WTC11 (cell line): Measurements from ENCODE around the gene CBFB. TPM values are rescaled to one million over a fixed set of nuclear protein-coding genes. Genes with fewer than 3 reads are reported as not detected.
A peak's percentile ranks its signal among the peaks of the same experiment; 100 is the strongest.

ENCODE experiments used
- ATAC-seq: fragments of 200-7000 bp; cut with Tn5 transposase; 2 replicates; pipeline ENCODE4 v1.10.0; 2021; ENCODE audit warnings: mild to moderate bottlenecking, moderate library complexity
- CTCF ChIA-PET: fragments of 300-600 bp; sonication (Branson Sonifier 250); formaldehyde crosslinking; loops from one replicate; lab custom pipeline; 2021; ENCODE audit warnings: antibody characterized with exemption; lab: Charles Lee
- POLR2A ChIA-PET: fragments of 350-600 bp; sonication (Branson Sonifier 250); formaldehyde crosslinking; loops from one replicate; lab custom pipeline; 2021; ENCODE audit warnings: antibody characterized with exemption; lab: Charles Lee
- DNase-seq: peaks from one replicate; pipeline ENCODE4 v3.0.0; 2021; ENCODE audit warnings: low spot score
- H3K27ac Mint-ChIP-seq: 2 replicates; pipeline ENCODE4 v1.8.0; 2021; ENCODE audit warnings: mixed read lengths
- H3K27me3 Mint-ChIP-seq: 2 replicates; pipeline ENCODE4 v1.8.0; 2021; ENCODE audit warnings: low read depth, mild to moderate bottlenecking, moderate library complexity, mixed read lengths
- H3K36me3 Mint-ChIP-seq: 2 replicates; pipeline ENCODE4 v1.8.0; 2021; ENCODE audit warnings: mixed read lengths
- H3K4me1 Mint-ChIP-seq: 2 replicates; pipeline ENCODE4 v1.8.0; 2022; ENCODE audit warnings: mixed read lengths
- H3K4me3 Mint-ChIP-seq: 2 replicates; pipeline ENCODE4 v1.8.0; 2021; ENCODE audit warnings: mild to moderate bottlenecking, moderate library complexity, mixed read lengths
- H3K9me3 Mint-ChIP-seq: 2 replicates; pipeline ENCODE4 v1.8.0; 2021; ENCODE audit warnings: mixed read lengths
- ATF2 ChIP-seq: sonication (generic); formaldehyde crosslinking; IDR thresholded peaks from 2 replicates; pipeline ENCODE4 v1.8.1; 2022; ENCODE audit warnings: low read depth, missing genetic modification reagents, borderline replicate concordance
- ERG ChIP-seq: fragments of 250-450 bp; sonication (Bioruptor Pico); IDR thresholded peaks from 2 replicates; pipeline ENCODE4 v1.8.0; 2021; ENCODE audit warnings: mild to moderate bottlenecking
- ESRRA ChIP-seq: sonication (generic); formaldehyde crosslinking; IDR thresholded peaks from 2 replicates; pipeline ENCODE4 v1.8.1; 2022; ENCODE audit warnings: mild to moderate bottlenecking, missing genetic modification reagents, borderline replicate concordance
- FOXP1 ChIP-seq: sonication (generic); formaldehyde crosslinking; IDR thresholded peaks from 2 replicates; pipeline ENCODE4 v1.8.0; 2022; ENCODE audit warnings: missing genetic modification reagents, mild to moderate bottlenecking, moderate library complexity, borderline replicate concordance
- FOXP4 ChIP-seq: sonication (generic); formaldehyde crosslinking; IDR thresholded peaks from 2 replicates; pipeline ENCODE4 v1.8.0; 2022; ENCODE audit warnings: mild to moderate bottlenecking, missing genetic modification reagents
- GTF2I ChIP-seq: fragments of 250-450 bp; sonication (Bioruptor Pico); conservative IDR thresholded peaks from 2 replicates; pipeline ENCODE4 v1.4.0; 2021; ENCODE audit warnings: mild to moderate bottlenecking
- HMGA2 ChIP-seq: fragments of 250-450 bp; sonication (Bioruptor Pico); IDR thresholded peaks from 2 replicates; pipeline ENCODE4 v1.4.0; 2021; ENCODE audit warnings: mild to moderate bottlenecking, moderate library complexity
- IRF1 ChIP-seq: sonication (generic); formaldehyde crosslinking; IDR thresholded peaks from 2 replicates; pipeline ENCODE4 v1.8.0; 2023; ENCODE audit warnings: missing genetic modification reagents
- MAX ChIP-seq: sonication (generic); formaldehyde crosslinking; IDR thresholded peaks from 2 replicates; pipeline ENCODE4 v1.8.0; 2022; ENCODE audit warnings: mild to moderate bottlenecking, missing genetic modification reagents
- MXD4 ChIP-seq: fragments of 250-450 bp; sonication (Bioruptor Pico); IDR thresholded peaks from 2 replicates; pipeline ENCODE4 v1.8.0; 2021; ENCODE audit warnings: mild to moderate bottlenecking, moderate library complexity, borderline replicate concordance
- RELA ChIP-seq: sonication (generic); formaldehyde crosslinking; IDR thresholded peaks from 2 replicates; pipeline ENCODE4 v1.8.1; 2022; ENCODE audit warnings: missing genetic modification reagents, mild to moderate bottlenecking, borderline replicate concordance
- RORB ChIP-seq: fragments of 250-450 bp; sonication (Bioruptor Pico); IDR thresholded peaks from 2 replicates; pipeline ENCODE4 v1.9.0; 2021; ENCODE audit warnings: mild to moderate bottlenecking
- SMAD3 ChIP-seq: sonication (generic); formaldehyde crosslinking; IDR thresholded peaks from 2 replicates; pipeline ENCODE4 v1.8.0; 2022; ENCODE audit warnings: missing genetic modification reagents, mild to moderate bottlenecking, borderline replicate concordance
- STAT6 ChIP-seq: sonication (generic); formaldehyde crosslinking; conservative IDR thresholded peaks from 2 replicates; pipeline ENCODE4 v1.8.1; 2023; ENCODE audit warnings: mild to moderate bottlenecking, low read depth, missing genetic modification reagents, moderate library complexity
- ZBTB21 ChIP-seq: sonication (generic); formaldehyde crosslinking; IDR thresholded peaks from 2 replicates; pipeline ENCODE4 v1.8.1; 2023; ENCODE audit warnings: mild to moderate bottlenecking, missing genetic modification reagents, borderline replicate concordance
- ZMAT4 ChIP-seq: fragments of 250-450 bp; sonication (Bioruptor Pico); IDR thresholded peaks from 2 replicates; pipeline ENCODE4 v1.9.0; 2021; ENCODE audit warnings: mild to moderate bottlenecking
- ZNF219 ChIP-seq: sonication (generic); formaldehyde crosslinking; IDR thresholded peaks from 2 replicates; pipeline ENCODE4 v1.8.0; 2023; ENCODE audit warnings: missing genetic modification reagents, mild to moderate bottlenecking, borderline replicate concordance
- ZNF232 ChIP-seq: sonication (generic); formaldehyde crosslinking; IDR thresholded peaks from 2 replicates; pipeline ENCODE4 v1.8.0; 2022; ENCODE audit warnings: mild to moderate bottlenecking, missing genetic modification reagents
- ZNF416 ChIP-seq: fragments of 250-450 bp; sonication (Bioruptor Pico); IDR thresholded peaks from 2 replicates; pipeline ENCODE4 v1.9.0; 2021; ENCODE audit warnings: mild to moderate bottlenecking, inconsistent platforms
- total RNA-seq: library from RNA; stranded (reverse); gene quantifications from 3 replicates; pipeline ENCODE4 v1.2.3, GENCODE V29; 2021
- TF ChIP-seq, protein P1 (sequence below): sonication (generic); formaldehyde crosslinking; IDR thresholded peaks from 2 replicates; pipeline ENCODE4 v1.8.1; 2023; ENCODE audit warnings: mild to moderate bottlenecking, missing genetic modification reagents, moderate library complexity
- TF ChIP-seq, protein P2 (sequence below): fragments of 200-600 bp; IDR thresholded peaks from 2 replicates; pipeline ENCODE4 v1.8.0; 2022; ENCODE audit warnings: antibody characterized with exemption

CBFB gene
- total RNA-seq, 1 experiment from 2014 or later: 36.9 TPM

- CTCF ChIA-PET: no interaction called here
- Mint-ChIP-seq H3K4me3 (no peak overlapping the region), H3K27ac (no peak overlapping the region), H3K27me3 (no peaks in the 10 kb centered on the region)
- ATAC-seq: no peak
- TF ChIP-seq, protein P1, sequence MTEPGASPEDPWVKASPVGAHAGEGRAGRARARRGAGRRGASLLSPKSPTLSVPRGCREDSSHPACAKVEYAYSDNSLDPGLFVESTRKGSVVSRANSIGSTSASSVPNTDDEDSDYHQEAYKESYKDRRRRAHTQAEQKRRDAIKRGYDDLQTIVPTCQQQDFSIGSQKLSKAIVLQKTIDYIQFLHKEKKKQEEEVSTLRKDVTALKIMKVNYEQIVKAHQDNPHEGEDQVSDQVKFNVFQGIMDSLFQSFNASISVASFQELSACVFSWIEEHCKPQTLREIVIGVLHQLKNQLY (CRISPR knock-in tag): no peak
- TF ChIP-seq ATF2 (no peak), SMAD3 (CRISPR knock-in tag) (no peak), RORB (CRISPR knock-in tag) (no peak), ZNF219 (CRISPR knock-in tag) (no peak), HMGA2 (no peak), MAX (no peak), ERG (CRISPR knock-in tag) (no peak), FOXP4 (CRISPR knock-in tag) (no peak), RELA (no peak), ZNF232 (CRISPR knock-in tag) (no peak), ESRRA (no peak), ZMAT4 (CRISPR knock-in tag) (no peak), ZNF416 (CRISPR knock-in tag) (no peak), MXD4 (no peak), GTF2I (CRISPR knock-in tag) (no peak)
- TF ChIP-seq, all 79 proteins: peak for 0
- Mint-ChIP-seq H3K4me1 (no peaks in the 10 kb centered on the region), H3K9me3 (no peaks in the 10 kb centered on the region), H3K36me3 (0 out of 2 replicates have a peak, but pooled peaks cover 2% of the 10 kb centered on the region)
- DNase-seq: no peak
- POLR2A ChIA-PET: no interaction called here
These were observed 27.0 kb downstream of the CBFB start for GRCh38 chr16:67055712-67056487.

- Mint-ChIP-seq H3K36me3 (peaks cover 13% of the 10 kb centered on the region), H3K4me1 (no peaks in the 10 kb centered on the region), H3K27ac (peak overlapping the region; percentile 18), H3K4me3 (no peak overlapping the region), H3K9me3 (no peaks in the 10 kb centered on the region), H3K27me3 (no peaks in the 10 kb centered on the region)
- no peak for ATAC-seq
- no peak for DNase-seq
- CTCF ChIA-PET: no interaction called here
- POLR2A ChIA-PET: interaction anchor here (0.9 kb wide), 1 partner anchor 43 kb away, joined by 3 read pairs; no protein-coding TSS in a partner anchor
- TF ChIP-seq FOXP1 (CRISPR knock-in tag) (no peak), STAT6 (CRISPR knock-in tag) (no peak), ZBTB21 (CRISPR knock-in tag) (no peak), IRF1 (CRISPR knock-in tag) (no peak)
- TF ChIP-seq, protein P2, sequence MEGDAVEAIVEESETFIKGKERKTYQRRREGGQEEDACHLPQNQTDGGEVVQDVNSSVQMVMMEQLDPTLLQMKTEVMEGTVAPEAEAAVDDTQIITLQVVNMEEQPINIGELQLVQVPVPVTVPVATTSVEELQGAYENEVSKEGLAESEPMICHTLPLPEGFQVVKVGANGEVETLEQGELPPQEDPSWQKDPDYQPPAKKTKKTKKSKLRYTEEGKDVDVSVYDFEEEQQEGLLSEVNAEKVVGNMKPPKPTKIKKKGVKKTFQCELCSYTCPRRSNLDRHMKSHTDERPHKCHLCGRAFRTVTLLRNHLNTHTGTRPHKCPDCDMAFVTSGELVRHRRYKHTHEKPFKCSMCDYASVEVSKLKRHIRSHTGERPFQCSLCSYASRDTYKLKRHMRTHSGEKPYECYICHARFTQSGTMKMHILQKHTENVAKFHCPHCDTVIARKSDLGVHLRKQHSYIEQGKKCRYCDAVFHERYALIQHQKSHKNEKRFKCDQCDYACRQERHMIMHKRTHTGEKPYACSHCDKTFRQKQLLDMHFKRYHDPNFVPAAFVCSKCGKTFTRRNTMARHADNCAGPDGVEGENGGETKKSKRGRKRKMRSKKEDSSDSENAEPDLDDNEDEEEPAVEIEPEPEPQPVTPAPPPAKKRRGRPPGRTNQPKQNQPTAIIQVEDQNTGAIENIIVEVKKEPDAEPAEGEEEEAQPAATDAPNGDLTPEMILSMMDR: no peak
These were observed 34.1 kb downstream of the CBFB start for GRCh38 chr16:67063008-67063407.
